HG03064 (cell line): ENCODE data around the gene ARSA.
A peak's percentile ranks its signal among the peaks of the same experiment; 100 is the strongest.
"Not testable (repeated sequence)": the region's sequence is repeated elsewhere in the genome, so short reads cannot be mapped to it uniquely, and the experiment has no call there.

Experiments used
- ATAC-seq: cut with Tn5 transposase; IDR thresholded peaks from one replicate; pipeline ENCODE4 v1.9.1; 2021; ENCODE audit warnings: low read depth; ENCODE audit not compliant: unreplicated experiment

The ARSA gene

DNA sequence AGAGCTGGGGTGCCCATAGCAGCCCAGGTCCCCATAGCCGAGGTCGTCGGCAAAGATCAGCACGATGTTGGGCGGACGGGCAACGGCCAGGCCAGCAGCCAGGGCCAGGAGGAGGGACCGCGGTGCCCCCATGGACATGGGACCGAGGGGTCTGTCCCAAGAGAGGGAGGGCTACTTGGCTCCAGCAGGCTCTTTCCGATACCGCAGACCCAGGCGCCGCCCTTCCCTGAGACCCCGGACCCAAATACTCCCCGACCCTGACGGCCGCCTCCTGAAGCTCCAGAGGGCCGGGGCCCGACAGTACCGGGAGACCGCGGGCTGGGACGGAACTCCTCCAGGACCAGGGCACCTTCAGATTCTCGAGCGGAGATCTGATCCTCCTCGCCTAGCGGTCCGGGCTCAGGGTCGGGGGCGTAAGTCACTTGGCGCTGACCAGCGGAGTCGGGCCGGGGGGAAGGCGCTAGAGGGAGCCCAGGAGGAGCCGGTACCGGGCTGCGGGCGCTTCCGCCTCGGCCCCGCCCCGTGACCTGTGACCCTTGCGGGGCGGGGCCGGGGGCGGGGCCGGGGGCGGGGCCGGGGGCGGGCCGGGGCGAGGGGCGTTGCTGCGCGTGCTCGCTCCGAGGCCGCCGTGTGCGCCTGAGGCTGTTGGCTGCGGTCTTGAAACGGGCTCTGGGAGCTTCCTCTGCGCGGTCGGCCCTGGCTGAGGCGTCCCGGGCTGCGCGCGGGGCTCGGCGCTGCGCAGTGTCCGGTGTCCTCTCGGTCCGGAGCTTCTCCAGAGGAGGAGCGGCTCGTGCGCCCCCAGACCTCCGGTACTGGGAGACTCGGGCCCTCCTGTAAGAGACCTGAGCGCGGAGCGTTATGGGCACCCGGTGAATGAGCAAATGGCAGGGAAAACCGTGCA lies at the start of gene ARSA:
TSS of gene ARSA (minus strand) at position 511 of the 901 bp plus-strand sequence. CDS start at position 138, 373 bp downstream.
- peak; percentile 59 for ATAC-seq

- no peak for ATAC-seq
These were observed 48.9 kb upstream of the ARSA start for GRCh38 chr22:50676661-50677492.

DNA sequence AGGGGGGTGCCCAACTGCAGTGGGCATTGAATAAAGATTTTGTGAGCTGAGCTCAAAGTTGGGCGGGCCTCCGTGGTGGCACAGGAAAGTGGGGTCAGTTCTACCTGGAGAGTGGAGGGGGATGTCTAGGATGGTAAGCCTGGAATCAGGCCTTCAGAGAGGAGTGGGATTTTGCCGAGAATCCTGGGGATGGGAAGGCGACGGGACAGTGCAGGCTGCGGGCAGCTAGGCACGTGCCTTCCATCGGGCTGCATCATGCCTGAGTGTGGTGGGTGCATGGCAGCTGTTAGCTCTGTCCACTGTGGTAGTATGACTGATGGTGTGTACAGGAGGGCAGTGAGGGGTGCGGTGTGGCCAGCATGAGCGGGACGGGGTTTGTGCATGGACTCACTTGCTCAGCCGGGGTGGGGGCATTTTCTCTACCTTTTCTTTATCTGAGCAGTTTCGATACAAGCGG lies 48.3 kb upstream of the ARSA start:
- no peak for ATAC-seq

- no peak for ATAC-seq
These were observed 47.7 kb upstream of the ARSA start for GRCh38 chr22:50675553-50676179.

DNA sequence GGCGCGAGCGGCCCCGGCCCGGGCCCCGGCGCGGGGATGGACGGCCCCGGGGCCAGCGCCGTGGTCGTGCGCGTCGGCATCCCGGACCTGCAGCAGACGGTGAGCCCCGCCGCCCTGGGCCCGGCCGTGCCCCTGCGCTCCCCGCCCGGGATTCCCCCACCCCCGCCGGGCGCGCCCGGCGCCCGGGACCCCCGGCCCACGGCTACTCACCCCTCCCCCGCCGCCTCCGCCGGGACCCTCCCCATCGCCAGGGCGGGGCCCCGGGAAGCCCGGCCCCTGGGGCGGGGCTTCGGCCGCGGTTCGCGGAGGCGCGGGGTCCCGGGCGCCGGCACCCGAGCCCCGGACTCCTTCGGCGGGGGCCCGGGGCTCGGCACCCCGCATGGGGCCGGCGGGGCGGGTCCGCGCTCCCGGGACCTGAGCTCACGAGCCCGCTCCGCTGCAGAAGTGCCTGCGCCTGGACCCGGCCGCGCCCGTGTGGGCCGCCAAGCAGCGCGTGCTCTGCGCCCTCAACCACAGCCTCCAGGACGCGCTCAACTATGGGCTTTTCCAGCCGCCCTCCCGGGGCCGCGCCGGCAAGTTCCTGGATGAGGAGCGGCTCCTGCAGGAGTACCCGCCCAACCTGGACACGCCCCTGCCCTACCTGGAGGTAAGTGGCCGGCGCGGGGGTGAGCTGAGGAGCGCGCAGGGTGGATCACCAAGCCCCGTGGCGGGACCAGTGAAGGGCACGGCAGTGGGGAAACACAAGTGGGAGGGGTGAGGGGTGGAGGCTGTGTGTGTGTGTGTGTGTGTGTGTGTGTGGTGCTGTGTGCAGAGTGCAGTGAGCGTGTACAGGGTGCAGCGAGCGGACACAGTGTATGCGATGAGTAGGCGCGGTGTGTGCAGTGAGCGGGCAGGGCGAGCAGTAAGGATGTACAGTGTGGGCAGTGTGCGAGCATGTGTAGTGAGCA lies 46.9 kb upstream of the ARSA start:
- ATAC-seq, result no peak

- no peak for ATAC-seq
These were observed 46.2 kb upstream of the ARSA start for GRCh38 chr22:50674130-50674500.

- ATAC-seq, result no peak
These were observed 45.5 kb upstream of the ARSA start for GRCh38 chr22:50673231-50674129.

DNA sequence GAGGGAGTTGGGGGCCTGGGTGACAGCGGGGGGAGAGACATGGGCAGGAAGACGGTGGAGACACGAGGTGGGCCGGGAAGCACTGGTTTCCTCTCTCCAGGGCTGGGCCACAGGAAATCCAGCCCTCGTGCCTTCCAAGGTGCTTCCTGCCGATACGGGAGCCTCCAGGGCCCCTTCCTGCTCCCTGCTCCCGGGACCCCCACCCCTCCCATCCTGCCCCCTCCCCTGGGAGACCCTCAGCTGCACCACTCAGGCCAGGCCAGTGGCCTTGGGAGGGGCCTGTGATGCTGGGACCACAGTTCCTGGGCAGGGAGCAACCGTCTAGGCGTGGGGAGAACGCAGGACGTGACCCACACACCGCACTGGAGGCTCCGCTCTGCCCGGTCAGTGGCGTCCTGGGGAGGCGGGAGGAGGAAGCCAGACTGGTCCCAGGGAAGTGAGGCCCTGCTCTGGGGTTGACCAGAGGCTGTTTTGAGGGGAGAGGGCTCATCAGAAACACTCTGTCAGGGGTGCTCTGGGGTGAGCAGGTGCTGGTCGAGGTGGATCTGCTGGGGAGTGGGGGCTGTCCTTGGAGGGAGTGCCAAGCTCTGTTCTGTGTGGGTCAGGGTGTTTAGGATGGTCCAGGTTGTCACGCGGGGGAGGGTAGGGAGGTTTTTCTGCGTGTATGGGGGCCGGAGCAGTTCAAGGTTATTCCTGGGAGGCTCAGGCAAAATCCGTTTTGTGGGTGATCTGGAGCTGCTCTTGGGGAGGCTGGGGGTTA lies 44.7 kb upstream of the ARSA start, which contains the start of gene SHANK3:
TSS of gene SHANK3 (plus strand) at position 353 of the 760 bp plus-strand sequence.
- no peak for ATAC-seq

- no peak for ATAC-seq
These were observed 44.1 kb upstream of the ARSA start for GRCh38 chr22:50672041-50672440.

DNA sequence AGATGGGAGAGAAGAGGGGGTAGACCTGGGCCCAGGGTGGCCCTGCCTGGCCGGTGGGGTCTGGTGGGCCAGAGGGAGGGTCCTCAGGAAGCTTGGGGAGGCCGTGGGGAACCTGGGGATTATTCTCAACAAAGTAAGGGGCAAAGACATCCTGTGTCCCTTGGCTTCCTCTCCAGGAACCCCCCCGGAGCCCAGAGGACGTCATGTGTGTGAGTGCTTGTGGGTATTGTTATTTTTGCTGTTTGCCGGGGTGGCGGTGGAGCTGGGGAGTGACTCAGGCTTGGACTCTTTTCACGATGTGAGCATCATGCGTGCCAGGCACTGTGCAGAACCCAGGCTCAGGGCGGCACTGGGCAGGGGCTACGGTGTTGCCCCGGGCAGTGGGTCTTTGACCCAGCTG lies 43.7 kb upstream of the ARSA start:
- ATAC-seq, result no peak

- no peak for ATAC-seq
These were observed 43.1 kb upstream of the ARSA start for GRCh38 chr22:50670914-50671538.

DNA sequence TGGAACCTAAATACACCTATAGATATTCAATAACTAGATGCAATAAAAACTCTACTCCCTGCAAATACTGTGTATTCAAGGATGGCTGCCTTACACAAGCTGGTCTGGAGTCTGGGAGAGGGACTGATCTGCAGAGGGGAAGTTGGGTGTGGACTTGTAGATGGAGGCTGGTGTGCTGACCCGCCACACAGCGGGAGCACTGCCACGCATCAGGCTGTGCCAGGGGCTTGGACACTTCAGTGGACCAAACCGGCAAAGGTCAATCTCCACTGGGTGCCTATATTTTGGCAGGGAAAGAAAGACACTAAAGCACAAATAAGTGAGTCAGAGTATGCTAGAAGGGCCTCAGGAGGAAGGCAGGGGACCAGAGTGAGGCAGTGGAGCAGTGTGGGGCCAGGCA lies 42.6 kb upstream of the ARSA start:
- ATAC-seq, result no peak

DNA sequence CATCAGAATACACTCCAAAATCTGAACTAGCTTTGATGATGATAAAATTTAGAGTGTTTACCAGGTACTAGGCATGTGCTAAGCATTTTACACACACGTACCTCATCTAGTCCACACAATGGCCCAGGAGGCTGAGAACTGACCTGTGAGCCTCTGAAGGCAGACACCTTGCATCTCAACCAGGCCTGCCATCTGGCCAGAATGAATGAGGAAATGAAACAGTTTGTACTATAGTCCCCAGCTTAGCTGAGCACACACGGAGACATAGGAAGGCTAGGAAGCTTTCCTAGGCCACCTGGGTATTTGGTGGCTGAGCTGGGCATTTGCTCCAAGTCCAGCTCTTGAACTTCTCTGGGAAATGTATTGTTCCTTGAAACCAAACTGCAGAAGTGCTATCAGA lies 37.8 kb upstream of the ARSA start:
- ATAC-seq, result no peak

- ATAC-seq, result no peak
These were observed 37.3 kb upstream of the ARSA start for GRCh38 chr22:50665212-50665611.

- no peak for ATAC-seq
These were observed 32.4 kb upstream of the ARSA start for GRCh38 chr22:50660306-50660705.

- ATAC-seq, result not testable (repeated sequence)
These were observed 31.8 kb upstream of the ARSA start for GRCh38 chr22:50659711-50660110.

DNA sequence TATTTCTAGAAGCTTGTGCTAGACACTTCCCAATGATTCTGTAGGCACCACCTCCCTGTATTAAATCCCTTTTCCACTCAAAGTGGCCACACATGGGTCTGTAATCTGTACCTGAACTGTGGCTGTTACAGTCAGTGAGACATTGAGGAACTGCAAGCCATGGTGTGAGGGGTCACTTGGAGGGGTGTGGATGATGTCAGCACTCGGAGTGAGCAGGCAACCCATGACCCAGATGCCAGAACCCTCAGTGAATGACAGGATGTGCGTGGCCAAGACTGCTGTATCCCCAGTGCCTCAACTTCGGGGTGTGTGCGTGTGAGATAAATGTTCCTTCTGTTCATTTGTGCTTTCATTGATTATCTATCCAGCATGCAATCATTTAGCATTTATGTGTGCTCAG lies 30.0 kb upstream of the ARSA start:
- ATAC-seq, result no peak
